HFFc6 (cell line): ENCODE measurements around the gene SPAG9. TPM values are rescaled to one million over a fixed set of nuclear protein-coding genes. Genes with fewer than 3 reads are reported as not detected.

Experiments used
- DNase-seq: peaks from one replicate; pipeline ENCODE4 v3.0.0-alpha.2; 2018
- H3K27ac Mint-ChIP-seq: 2 replicates; pipeline ENCODE4 v1.8.0; 2020; ENCODE audit warnings: mild to moderate bottlenecking, mixed read lengths
- H3K27me3 Mint-ChIP-seq: 2 replicates; pipeline ENCODE4 v1.8.0; 2021; ENCODE audit warnings: mild to moderate bottlenecking, moderate library complexity, mixed read lengths; ENCODE audit not compliant: insufficient read depth
- H3K36me3 Mint-ChIP-seq: 2 replicates; pipeline ENCODE4 v1.8.0; 2021; ENCODE audit warnings: low read depth, mixed read lengths
- H3K4me1 Mint-ChIP-seq: 2 replicates; pipeline ENCODE4 v1.8.0; 2020; ENCODE audit warnings: low read depth, mixed read lengths
- H3K4me3 Mint-ChIP-seq: 2 replicates; pipeline ENCODE4 v1.8.0; 2020; ENCODE audit warnings: mild to moderate bottlenecking, moderate library complexity, mixed read lengths
- H3K9me3 Mint-ChIP-seq: 2 replicates; pipeline ENCODE4 v1.8.0; 2020; ENCODE audit warnings: mild to moderate bottlenecking, mixed read lengths
- total RNA-seq, 6 experiments: library from RNA; stranded (reverse); fragmentation: NEBNext Ultra II Directional; extraction: Animal tissue kit (Norgen Biotek cat#: 25700); gene quantifications; 2 replicates in 1 of 6; 3 replicates in 5 of 6; pipeline ENCODE4 v1.2.3, GENCODE V29; 2021
- TF ChIP-seq, protein P1 (sequence below): fragments of 200-600 bp; sonication (generic); IDR thresholded peaks from 2 replicates; pipeline ENCODE4 v1.5.0; 2021; ENCODE audit warnings: antibody characterized with exemption, mild to moderate bottlenecking

Gene SPAG9
- total RNA-seq, 6 experiments from 2014 or later = 54.3 to 78.1 (median 61.3) TPM

DNA sequence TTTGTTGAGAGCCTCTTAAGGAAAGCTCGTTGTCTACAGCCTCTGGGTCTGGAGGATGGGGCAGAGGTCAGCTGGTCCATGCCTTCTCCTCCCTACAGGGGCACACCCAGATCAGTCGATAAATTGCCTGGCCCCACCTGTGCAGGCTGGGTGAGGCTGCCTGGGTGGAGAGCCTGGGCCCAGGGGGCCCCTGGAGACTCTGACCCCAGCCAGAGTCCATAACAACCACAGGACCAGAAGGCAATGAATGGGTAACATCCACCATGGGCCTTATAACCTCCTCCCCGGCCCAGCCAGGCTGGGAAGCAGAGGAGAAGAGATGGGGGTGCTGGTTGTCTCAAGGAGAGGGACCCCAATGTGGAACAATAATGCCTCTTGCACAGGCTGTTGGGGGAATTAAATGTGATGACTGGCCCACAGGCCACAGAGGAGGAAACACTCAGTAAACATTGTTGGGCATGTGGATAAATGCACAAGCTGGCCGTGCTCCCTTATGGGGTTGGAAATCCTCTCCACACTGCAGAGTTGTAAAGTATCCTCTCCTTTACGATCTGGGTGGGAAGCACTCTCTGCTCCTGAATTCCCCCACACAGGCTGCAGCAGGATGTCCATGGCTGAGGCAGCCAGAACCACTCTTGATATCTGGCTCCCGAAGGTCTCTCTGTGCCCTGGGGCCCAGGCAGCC lies 197.8 kb downstream of the SPAG9 start:
- Mint-ChIP-seq H3K4me3 (no peak overlapping the region), H3K27ac (peak overlapping the region; percentile 94), H3K36me3 (no peaks in the 10 kb centered on the region), H3K9me3 (no peaks in the 10 kb centered on the region), H3K4me1 (peaks cover 39% of the 10 kb centered on the region), H3K27me3 (peaks cover 4% of the 10 kb centered on the region)
- TF ChIP-seq, protein P1, sequence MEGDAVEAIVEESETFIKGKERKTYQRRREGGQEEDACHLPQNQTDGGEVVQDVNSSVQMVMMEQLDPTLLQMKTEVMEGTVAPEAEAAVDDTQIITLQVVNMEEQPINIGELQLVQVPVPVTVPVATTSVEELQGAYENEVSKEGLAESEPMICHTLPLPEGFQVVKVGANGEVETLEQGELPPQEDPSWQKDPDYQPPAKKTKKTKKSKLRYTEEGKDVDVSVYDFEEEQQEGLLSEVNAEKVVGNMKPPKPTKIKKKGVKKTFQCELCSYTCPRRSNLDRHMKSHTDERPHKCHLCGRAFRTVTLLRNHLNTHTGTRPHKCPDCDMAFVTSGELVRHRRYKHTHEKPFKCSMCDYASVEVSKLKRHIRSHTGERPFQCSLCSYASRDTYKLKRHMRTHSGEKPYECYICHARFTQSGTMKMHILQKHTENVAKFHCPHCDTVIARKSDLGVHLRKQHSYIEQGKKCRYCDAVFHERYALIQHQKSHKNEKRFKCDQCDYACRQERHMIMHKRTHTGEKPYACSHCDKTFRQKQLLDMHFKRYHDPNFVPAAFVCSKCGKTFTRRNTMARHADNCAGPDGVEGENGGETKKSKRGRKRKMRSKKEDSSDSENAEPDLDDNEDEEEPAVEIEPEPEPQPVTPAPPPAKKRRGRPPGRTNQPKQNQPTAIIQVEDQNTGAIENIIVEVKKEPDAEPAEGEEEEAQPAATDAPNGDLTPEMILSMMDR = no peak
- no peak for DNase-seq

DNA sequence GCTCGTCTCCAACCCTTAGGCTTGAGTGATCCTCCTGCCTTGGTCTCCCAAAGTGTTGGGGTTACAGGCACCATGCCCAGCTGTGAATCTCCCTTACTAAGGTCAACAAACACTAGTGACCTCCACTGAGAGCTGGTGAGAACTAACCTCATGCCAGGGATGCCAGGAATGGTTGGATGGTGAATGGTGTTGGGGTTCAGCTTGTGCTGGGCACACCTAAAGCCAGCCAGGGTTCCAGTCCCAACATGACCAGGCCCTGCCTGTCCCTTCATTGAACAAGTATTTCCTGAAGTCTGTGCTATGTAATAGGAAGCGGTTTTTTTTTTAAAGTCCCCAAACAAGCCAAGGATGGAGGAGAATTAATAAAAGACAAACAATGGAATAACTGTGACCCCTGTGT lies 198.6 kb downstream of the SPAG9 start:
- Mint-ChIP-seq H3K27ac (peak overlapping the region; percentile 94), H3K4me3 (peak overlapping the region; percentile 28; the same call in 1 of the 2 replicates), H3K4me1 (peaks cover 38% of the 10 kb centered on the region), H3K36me3 (no peaks in the 10 kb centered on the region), H3K27me3 (peaks cover 4% of the 10 kb centered on the region), H3K9me3 (no peaks in the 10 kb centered on the region)
- TF ChIP-seq, protein P1 = no peak
- DNase-seq = peak; percentile 30

DNA sequence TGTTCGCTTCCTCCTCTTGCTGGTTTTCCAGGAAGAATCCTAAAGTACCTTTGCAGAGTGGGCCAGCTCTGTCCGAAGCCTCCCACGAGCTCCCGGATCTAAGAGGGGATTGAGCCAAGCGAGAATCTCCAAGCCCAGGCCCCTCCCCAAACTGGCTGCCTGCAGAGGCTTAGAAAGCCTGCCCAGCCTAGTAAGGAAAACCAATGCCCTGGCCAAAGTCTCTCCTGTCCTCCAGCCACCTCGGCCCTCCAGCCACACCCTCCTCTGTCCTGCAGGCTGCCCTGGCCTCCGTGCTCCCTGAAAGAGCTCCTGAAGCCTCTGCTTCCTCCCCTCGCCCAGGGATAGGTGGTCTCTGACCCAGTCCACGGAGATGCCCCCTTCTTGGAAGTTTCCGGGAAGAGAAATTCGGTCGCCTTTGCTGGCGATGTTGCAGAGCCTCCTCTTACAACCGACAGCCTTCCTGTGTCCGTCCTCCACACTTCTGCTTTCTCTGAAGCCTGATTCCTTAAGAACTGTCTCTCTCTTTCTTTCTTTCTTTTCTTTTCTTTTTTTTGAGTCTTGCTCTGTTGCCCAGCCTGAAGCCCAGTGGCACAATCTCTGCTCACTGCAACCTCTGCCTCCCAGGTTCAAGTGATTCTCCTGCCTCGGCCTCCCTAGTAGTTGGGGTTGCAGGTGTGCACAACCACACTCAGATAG lies 199.6 kb downstream of the SPAG9 start:
- Mint-ChIP-seq H3K4me3 (no peak overlapping the region), H3K36me3 (no peaks in the 10 kb centered on the region), H3K9me3 (no peaks in the 10 kb centered on the region), H3K4me1 (peaks cover 38% of the 10 kb centered on the region), H3K27me3 (peaks cover 4% of the 10 kb centered on the region), H3K27ac (peak overlapping the region; percentile 94)
- no peak for DNase-seq
- TF ChIP-seq, protein P1 = no peak

DNA sequence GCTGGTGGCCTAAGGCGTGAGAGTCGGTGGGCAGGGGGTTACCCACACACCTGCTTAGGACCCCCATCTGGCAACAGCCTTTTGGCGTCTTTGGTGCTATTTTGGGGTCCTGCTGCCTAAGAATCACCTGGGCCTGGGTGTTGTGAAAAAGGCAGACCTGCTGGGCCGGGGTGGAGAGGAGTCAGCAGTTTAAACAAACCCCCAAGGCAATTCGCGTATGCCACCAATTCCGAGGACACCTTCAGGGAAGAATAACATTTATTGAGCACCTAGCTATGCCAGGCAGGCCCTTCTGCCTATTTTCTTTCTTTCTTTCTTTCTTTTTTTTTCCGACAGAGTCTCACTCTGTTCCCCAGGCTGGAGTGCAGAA lies 200.6 kb downstream of the SPAG9 start:
- TF ChIP-seq, protein P1 = no peak
- no peak for DNase-seq
- Mint-ChIP-seq H3K27ac (peak overlapping the region; percentile 94), H3K36me3 (no peaks in the 10 kb centered on the region), H3K27me3 (peaks cover 6% of the 10 kb centered on the region), H3K4me3 (peak overlapping the region; percentile 45; the same call in 1 of the 2 replicates), H3K4me1 (peaks cover 38% of the 10 kb centered on the region), H3K9me3 (no peaks in the 10 kb centered on the region)

DNA sequence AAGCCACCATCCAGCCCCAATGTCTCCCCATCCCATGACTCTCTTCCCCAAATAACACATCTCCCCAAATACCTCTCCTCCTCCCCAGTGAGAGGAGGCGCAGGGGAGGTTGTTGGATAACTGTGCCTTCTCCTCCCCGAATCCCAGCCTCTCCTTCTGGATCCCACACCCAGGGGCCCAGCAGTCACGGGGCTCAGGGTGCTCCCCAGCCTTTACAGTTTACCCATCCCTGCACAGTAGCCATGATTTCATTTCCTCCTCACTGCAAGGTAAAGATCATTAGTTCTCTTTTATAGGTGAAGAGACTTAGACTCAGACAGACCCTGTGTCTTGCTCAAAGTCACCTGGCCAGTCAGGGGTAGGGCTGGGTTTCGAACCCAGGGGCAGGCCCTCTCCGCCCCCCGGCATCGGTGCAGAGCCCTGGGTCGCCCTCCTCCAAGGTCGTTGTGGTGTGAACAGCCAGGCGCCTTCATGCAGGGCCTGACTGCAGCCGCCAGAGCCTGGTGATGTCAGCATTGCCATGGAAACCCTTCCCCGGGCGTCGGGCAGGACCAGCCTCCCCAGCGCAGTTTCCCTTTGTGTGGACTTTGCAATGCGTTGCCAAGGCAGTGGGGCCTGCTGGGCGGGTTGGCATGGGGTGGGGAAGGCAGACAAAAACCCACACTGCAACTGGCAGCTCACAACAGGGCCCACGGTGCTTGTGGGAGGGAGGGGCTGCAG lies 201.2 kb downstream of the SPAG9 start:
- DNase-seq = peak; percentile 94
- Mint-ChIP-seq H3K4me3 (peak overlapping the region; percentile 45), H3K36me3 (no peaks in the 10 kb centered on the region), H3K27ac (peak overlapping the region; percentile 94), H3K4me1 (peaks cover 38% of the 10 kb centered on the region), H3K9me3 (no peaks in the 10 kb centered on the region), H3K27me3 (peaks cover 6% of the 10 kb centered on the region)
- TF ChIP-seq, protein P1 = no peak
